GM21423 (cell line): ENCODE results near the gene KRT4.

ENCODE experiments used
- ATAC-seq: cut with Tn5 transposase; IDR thresholded peaks from one replicate; pipeline ENCODE4 v1.9.1; 2021; ENCODE audit warnings: mild to moderate bottlenecking, moderate library complexity; ENCODE audit not compliant: unreplicated experiment

The KRT4 gene

GRCh38 chr12:52822771-52823510 is 9.0 kb upstream of the KRT4 start:
- ATAC-seq: no peak

DNA sequence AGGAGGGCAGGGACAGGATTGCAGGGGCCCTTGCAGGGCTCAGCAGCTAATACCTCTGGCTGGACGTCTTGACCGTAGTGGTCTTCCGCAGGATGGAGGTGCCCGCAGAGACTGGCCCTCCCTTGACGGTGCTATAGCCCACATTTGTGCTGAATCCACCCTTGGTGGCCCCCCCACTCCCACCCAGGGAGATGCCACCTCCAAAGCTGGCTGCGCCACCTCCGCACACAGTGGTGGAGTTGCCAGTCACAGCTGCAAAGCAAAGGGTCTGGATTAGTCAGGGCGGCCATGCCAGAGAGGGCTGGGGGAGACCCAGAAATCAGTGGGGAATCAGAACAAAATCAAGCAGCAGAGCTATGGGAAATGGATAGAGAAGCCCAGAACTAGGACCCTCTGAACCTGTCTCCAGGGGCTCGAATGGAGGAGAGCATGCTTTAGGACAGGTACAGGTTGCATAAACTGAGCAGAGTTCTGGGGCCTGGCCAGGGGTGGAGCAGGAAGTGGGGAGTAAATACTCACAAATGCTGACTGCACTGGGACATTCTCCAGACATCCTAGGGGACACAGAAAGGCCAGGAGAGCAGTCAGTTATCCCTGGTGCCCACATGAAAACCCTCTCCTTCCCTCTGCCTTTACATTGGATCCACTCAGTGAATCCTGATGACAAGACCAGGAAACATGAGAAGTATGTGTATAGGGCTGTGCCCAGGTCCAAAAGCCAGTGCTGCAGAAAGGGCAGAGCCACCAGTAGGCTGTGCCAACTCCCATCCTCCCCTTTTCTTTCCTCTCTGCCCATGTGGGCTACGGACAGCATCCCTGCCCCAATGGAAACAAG is 8.1 kb upstream of the KRT4 start:
- no peak for ATAC-seq

GRCh38 chr12:52821071-52821730 is 7.3 kb upstream of the KRT4 start:
- ATAC-seq: no peak

DNA sequence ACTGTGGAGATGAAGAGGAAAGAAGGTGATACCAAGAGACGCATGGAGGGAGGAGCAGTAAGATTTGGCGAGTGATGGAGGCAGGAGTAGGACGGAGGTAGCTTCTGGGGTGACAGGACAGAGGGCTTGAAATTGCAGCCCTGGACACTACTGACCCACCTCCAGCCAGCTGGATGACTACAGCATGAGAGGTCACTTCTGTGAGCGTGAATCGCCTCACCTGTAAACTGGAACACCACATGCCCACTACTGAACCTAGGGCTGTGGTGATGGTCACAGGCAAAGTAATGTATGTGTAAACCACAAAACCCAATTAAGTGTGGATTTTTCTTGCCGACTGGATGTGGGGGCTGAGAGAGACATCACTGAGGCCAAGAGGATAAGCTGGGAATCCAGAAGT is 6.6 kb upstream of the KRT4 start:
- no peak for ATAC-seq

- ATAC-seq: no peak
Observed at GRCh38 chr12:52819731-52820510, 6.0 kb upstream of the KRT4 start.

DNA sequence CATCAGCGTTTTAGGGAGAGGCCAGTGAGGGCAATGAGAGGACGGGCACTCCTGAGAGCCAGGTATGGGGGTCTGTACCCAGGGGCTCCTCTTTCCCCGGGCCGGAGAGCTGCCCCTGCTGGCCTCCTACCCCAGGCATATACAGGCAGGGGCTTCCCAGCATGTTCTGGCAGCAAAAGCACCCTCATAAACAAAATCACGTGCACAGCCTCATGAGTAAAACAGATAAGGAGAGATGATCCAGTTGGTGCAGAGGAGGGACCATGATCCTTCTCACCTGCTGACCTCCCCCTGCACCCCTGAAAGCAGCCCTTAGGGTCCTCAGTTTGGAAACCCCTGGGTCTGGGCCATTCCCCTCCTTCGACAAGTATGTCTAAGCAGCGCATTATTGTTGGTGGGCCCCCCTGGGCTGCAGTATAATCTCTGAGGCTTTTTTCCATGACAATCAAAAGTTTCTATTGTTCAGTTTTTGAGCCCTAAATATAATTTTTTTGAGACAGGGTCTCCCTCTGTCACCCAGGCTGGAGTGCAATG is 5.0 kb upstream of the KRT4 start:
- no peak for ATAC-seq

- no peak for ATAC-seq
Observed at GRCh38 chr12:52818388-52818787, 4.5 kb upstream of the KRT4 start.

DNA sequence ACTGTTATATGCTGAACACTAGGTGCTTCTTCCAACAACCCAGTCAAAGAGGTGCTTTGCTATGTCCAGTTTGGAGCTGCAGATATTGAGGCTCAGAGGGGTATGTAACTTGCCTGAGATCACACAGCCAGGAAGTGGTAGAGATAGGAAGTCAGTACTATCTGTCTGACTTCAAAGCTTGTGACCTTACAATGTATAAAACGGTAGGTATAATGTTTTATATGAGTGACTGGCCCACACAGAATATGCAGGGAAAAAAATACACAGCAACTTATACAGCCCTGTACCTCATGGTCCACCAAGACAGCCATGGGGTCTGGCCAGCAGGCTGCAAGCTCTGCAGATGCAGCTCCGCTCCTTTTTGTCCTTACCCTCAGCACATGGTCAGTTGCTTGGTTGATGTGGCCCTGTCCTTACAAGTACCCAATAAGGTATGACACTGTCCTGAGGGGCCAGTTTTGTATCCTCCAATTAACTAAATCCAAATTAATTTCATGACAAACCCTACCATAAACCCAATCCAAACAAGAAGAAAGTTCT is 3.9 kb upstream of the KRT4 start:
- no peak for ATAC-seq

DNA sequence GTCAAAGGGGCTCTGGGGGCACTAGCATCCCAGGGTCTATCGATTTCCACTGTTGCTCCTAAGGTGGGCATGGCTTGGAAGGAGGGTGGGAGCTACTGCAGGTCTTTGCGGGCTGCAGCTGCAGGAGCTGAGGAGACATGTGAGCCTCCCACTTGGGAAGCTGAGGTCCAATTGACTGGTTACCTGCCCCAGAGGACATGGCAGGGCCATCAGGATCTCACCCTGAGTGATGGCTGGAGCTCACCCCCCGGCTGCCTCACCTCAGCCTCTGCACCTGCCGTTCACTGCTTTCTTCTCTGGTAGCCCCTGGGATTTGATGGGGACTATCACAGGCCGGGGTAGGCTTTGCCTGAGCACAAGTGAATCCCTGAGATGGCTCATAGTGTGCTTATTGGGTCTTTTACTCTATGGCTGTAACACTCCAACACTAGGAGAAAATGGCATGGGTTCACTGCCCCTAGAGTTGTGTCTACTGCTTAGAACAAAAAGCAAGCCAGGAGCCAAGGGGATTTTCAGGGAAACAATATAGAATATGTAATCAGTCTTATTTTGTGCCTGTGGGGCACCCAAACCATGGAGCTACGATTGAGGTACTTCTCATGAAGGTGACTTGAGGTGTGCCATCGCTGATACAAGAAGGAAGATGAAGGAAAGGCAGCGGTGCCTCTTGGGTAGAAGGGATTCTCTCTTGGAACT is 3.2 kb upstream of the KRT4 start:
- no peak for ATAC-seq

- no peak for ATAC-seq
Observed at GRCh38 chr12:52815676-52816588, 2.0 kb upstream of the KRT4 start.

DNA sequence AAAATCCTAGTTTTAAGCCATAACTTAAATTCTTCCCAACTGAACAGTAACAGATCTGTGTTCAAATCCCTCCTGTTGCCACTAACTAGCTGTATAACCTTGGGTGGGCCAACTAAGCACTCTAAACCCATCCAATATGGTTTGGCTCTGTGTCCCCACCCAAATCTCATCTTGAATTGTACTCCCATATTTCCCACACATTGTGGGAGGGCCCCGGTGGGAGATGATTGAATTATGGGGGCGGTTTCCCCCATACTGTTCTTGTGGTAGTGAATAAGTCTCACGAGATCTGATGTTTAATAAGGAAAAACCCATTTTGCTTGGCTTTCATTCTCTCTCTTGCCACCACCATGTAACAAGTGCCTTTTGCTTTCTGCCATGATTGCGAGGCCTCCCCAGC is 1.2 kb upstream of the KRT4 start:
- ATAC-seq: no peak

GRCh38 chr12:52814710-52815155 is 817 bp upstream of the KRT4 start:
- no peak for ATAC-seq

DNA sequence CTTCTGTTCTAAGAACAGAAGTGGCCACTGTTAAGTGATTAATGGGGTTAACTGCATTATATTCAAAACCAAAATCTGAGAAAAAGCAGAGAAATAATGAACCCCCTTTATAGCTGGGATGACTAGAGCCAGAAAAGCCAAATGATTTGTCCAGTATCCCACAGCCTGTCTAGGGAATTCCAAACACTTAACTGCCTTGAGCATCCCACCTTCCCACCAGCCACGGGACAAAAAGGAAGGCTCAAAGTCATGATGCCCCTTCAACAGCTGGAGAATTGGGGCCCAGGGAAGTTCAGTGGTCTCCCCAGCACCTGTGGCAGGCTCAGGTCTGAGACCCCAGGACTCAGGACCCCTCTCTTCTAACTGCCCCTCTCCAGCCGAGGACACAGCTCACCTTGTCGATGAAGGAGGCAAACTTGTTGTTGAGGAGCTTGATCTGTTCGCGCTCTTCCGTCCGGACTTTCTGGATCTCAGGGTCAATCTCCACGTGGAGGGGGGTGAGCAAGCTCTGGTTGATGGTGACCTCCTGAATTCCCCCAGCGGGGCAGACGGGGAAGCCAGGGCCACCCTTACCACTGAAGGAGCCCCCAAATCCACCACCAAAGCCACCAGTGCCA is 605 bp downstream of the KRT4 start:
- ATAC-seq: no peak

GRCh38 chr12:52812749-52813148 is 1.2 kb downstream of the KRT4 start:
- ATAC-seq: no peak

GRCh38 chr12:52812073-52812400 is 1.9 kb downstream of the KRT4 start:
- no peak for ATAC-seq

DNA sequence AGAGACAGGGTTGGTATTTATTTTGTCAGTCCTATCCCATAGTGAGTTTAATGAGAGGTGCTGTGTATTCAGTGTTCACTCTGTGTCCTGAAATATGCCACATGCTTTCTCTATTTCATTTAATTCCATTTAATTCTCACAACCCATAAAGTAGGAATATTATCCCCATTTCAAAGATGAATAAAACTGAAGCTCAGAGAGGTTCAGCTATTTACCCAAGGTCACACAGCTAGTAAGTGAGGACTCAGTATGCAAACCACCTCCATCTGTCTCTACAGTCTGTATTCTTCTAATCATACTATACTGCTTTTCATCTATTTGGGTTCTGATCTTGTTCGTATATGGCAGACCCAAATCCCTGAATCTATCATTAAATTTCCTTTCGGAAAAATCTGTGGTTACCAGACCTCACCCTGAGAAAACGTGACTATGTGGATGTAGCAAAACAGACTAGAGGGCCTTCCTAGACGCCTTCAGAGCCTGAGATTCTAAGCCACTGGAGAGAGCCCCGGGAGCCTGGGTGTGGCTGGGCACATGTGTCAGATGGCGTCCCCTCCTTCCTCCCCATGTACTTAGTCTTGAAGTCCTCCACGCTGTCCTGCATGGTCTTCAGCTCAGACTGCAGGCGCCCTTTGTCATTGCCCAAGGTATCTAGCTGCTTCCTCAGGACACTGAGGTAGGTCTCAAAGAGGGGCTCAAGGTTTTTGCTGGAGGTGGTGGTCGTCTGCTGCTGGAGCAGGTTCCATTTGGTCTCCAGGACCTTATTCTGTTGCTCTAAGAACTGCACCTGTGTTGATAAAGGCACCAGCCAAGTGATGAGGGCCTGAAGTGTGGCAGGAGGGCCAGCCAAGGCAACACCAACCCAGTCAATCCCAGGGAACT is 2.5 kb downstream of the KRT4 start:
- ATAC-seq: no peak

DNA sequence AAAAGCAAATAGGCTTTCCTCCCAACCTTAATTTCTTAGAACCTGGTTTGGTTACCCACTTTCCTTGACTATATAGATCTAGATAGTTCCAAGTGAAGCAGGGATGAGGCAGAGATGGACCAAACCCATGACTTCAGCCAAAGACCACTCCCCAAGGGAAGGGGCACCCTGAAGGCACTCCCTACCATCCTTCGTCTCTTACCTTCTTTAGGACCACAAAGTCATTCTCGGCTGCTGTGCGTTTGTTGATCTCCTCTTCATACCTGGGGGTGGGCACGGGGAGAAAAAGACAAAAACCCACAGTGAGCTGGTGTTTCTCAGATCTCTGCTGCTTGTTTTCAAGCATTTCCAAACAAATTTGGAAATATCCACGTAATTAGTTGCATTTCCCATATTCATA is 3.4 kb downstream of the KRT4 start:
- no peak for ATAC-seq

- no peak for ATAC-seq
Observed at GRCh38 chr12:52809166-52809565, 4.8 kb downstream of the KRT4 start.
